ENCODE data around the gene WFDC9.
"Not testable (repeated sequence)": the region's sequence is repeated elsewhere in the genome, so short reads cannot be mapped to it uniquely, and the experiment has no call there.

WFDC9 gene

DNA sequence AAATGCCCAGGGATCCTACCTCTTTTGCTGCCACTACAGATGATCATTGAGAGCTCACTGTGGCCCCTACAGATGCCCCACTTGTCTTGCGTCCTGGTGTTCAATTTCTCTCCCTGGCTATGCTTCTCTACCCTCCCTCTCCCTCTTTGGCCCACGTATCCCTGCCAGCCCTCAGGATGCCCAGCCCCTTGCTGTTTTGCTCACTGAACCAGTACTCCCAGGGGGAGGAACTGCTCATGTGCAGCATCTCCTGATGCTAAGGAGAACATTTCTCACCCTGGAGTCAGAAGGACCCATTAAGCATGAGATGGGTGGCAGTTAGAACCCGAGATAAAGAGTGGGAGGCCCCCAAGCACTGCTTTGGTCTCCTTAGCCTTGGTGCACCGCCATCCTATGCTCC, at the start of gene WFDC9:
TSS of gene WFDC9 (minus strand) at position 101 of the 400 bp plus-strand sequence. CDS start 21,103 bp downstream, outside the sequence.
- no peak for DNase-seq

GRCh38 chr20:45679650-45680049, 48.6 kb upstream of the WFDC9 start:
- DNase-seq = no peak

DNA sequence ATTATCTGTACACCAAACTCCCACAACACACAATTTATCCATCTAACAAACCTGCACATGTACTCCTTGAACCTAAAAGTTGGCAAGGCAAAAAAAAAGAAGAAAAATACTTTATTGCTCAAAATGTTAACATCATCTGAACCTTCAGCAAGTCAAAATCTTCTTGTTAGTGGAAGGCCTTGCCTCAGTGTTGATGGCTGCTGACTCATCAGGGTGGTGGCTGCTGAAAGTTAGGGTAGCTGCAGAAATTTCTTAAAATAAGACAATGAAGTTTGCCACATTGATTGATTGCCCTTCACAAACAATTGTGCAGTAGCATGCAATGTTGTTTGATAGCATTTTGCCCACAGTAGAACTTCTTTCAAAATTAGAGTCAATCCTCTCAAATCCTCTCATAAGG, 41.7 kb upstream of the WFDC9 start:
- DNase-seq = no peak

DNA sequence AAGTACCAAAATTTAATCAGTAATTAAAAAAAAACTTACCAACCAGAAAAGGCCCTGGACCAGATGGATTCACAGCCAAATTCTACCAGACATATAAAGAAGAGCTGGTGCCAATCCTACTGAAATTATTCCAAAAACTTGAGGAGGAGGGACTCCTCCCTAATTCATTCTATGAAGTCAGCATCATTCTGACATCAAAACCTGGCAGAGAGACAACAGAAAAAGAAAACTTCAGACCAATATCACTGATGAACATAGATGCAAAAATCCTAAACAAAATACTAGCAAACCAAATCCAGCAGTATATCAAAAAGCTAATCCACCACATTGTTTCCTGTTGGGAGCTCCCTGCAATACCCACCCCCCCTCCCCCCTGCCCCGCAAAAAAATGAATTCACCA, 39.1 kb upstream of the WFDC9 start, which contains the start of gene WFDC11:
TSS of gene WFDC11 (minus strand) at position 101 of the 400 bp plus-strand sequence. CDS start 19,639 bp downstream, outside the sequence.
- no peak for DNase-seq

DNA sequence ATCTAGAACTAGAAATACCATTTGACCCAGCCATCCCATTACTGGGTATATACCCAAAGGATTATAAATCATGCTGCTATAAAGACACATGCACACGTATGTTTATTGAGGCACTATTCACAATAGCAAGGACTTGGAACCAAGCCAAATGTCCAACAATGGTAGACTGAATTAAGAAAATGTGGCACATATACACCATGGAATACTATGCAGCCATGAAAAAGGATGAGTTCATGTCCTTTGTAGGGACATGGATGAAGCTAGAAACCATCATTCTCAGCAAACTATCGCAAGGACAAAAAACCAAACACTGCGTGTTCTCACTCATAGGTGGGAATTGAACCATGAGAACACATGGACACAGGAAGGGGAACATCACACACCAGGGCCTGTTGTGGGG, 26.0 kb upstream of the WFDC9 start:
- DNase-seq = not testable (repeated sequence)

DNA sequence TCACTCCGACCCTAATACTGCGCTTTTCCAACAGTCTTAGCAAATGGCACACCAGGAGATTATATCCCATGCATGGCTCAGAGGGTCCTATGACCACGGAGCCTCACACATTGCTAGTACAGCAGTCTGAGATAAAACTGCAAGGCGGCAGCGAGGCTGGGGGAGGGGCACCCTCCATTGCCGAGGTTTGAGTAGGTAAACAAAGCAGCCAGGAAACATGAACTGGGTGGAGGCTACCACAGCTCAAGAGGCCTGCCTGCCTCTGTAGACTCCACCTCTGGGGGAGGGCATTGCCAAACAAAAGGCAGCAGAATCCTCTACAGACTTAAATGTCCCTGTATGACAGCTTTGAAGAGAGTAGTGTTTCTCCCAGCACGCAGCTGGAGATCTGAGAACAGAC, 20.6 kb upstream of the WFDC9 start:
- not testable (repeated sequence) for DNase-seq

DNA sequence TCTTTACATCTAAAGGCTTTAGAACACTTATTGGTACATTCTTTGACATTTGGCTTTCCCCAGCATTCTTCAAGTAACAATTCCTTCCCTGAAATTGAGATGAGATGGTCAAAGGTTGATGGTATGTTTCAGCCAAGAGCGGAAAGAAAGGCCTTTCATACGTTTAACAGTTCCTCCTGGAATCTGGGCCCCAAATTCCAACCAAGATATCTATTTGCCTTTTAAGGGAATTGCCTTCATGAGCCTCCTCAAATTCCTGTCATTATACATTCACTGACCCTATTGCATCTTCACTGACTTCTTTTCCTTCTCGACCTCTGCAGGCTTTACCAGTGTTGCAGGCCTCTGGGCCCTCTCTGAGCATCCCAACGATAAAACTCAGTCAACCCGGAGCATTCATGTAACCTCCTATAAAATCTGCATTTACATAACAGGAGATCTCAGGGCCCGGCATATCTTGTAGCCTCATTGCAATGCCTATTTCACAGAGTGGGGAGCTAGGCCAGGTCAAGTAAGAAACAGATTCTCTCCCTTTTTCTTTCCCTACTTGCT, 18.3 kb upstream of the WFDC9 start:
- no peak for DNase-seq

DNA sequence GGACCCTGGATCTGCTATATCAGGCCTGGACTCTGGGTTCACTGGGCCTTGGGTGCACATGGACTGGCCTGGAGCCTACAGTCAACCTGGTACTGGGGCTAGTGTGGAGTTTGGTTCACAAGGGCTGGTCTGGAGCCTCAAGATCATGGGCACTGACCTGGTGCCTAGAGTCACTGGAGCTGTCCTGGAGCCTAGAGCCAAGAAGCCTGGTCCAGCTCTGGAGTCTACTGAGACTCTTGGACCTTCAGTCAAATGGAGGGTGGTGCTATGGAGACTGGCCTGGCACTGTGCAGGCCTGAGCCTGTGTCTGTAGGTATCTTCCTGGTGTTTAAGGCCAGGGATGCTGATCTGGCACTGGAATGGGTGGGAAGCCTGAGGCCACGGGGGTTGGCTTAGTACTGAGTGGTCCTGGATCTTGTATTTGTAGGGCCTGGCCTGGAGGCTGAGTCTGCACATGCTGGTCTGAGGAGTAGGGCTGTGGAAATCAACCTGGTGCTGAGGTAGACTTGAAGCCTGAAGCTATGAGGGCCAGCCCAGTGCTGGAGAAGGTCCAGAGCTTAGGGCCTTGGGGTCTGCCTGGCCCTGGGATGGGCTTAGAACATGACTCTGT, 16.5 kb upstream of the WFDC9 start:
- no peak for DNase-seq

DNA sequence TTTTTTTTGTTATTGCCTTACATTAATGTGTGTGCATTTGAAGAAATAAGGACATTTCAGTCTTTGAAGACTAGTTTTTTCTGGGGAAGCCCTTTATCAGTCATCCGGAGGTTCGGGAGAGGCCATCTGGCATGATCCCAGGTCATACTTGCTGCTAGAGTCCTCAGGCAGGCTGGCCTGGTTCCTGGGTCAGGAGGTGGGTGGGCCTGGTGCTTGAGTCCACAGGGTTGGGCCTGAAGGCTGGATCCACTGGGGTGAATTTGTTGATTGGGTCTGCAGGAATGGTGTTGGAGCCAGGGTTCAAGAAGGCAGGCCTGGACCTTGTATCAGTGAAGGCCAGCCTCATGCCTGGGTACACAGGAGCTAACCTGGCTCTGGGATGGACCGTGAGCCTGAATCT, 15.8 kb upstream of the WFDC9 start:
- no peak for DNase-seq

DNA sequence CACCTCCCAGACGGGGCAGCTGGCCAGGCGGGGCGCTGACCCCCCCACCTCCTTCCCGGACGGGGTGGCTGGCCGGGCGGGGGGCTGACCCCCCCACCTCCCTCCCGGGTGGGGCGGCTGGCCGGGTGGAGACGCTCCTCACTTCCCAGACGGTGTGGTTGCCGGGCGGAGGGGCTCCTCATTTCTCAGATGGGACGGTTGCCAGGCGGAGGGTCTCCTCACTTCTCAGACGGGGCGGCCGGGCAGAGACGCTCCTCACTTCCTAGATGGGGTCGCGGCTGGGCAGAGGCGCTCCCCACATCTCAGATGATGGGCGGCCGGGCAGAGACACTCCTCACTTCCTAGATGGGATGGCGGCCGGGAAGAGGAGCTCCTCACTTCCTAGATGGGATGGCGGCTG, 14.8 kb upstream of the WFDC9 start:
- DNase-seq = not testable (repeated sequence)

- not testable (repeated sequence) for DNase-seq
Measured at GRCh38 chr20:45641076-45641475, 10.0 kb upstream of the WFDC9 start.

GRCh38 chr20:45639687-45640086, 8.6 kb upstream of the WFDC9 start:
- no peak for DNase-seq

- DNase-seq = no peak
Measured at GRCh38 chr20:45636513-45636912, 5.4 kb upstream of the WFDC9 start.

DNA sequence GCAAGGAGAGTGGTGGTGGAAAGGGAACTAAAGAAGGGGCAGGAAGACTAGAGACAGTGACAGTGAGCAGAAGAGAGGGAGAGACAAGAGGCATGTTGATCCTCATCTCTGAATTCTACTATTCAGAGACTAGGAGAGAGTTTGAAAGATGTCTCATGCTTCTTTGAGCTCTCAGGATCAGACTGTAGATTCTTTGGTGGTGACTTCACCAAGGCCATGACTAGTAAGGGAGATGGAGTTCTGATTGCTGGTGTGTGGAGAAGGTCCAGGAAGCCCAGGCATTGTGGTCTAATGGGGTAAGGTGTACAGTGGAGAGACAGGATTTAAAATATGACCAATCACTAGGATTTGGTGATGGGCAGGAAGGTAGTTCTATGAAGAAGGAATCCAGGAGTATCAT, 713 bp downstream of the WFDC9 start:
- DNase-seq = no peak

GRCh38 chr20:45629496-45630100, 1.5 kb downstream of the WFDC9 start, which contains the start of gene WFDC10A:
TSS of gene WFDC10A (plus strand) at chr20:45629739. CDS start at chr20:45629814, 75 bp downstream.
- DNase-seq = no peak

DNA sequence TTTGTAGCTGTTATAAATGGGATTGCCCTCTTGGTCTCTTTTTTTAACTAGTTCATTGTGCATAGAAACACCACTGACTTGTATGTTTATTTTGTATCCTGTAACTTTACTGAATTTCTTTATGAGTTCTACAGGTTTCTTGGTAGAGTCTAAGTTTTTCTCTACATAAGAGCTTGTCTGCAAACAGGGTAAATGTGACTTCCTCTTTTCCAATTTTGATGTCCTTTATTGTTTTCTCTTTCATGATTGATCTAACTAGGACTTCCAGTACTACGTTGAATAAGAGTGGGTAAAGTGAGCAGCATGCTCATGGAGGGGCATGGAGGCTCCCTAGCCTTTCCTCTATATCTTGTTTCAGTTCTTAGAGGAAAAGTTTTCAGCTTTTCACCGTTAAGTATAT, 4.5 kb downstream of the WFDC9 start:
- DNase-seq = no peak

DNA sequence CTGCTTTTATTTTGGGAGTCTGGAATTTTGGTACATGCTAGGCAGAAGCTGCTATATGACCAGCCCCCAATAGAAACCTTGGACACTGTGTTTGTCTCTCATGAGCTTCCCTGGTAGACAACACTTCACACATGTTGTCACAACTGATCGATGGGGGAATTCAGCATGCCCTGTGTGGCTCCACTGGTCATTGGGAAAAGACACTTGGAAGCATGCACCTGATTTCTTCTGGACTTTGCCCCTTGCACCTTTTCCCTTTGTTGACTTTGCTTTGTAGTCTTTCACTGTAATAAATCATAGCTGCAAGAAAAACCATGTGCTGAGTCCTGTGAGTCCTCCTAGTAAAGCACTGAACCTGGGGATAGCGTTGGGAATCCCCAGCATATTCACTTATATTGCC, 9.5 kb downstream of the WFDC9 start:
- DNase-seq = no peak

- DNase-seq = no peak
Measured at GRCh38 chr20:45617591-45617990, 13.5 kb downstream of the WFDC9 start.

DNA sequence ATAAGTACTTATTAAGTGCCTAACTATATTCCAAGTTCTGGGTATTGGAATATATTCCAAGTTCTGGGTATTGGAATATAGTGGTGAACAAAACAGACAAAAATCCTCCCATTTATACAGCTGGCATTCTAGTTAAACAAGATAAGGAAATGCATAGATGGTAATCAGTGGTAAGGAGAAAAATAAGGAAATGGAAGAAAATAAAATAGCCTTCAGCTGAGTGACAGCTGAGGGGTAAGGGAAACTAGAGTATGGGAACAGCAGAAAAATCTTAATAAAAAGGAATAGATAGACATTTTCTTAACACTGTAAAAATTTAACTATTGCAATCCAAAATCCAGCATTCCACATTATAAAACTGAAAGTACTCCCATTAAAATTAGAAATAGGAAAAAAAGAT, 18.8 kb downstream of the WFDC9 start:
- no peak for DNase-seq

DNA sequence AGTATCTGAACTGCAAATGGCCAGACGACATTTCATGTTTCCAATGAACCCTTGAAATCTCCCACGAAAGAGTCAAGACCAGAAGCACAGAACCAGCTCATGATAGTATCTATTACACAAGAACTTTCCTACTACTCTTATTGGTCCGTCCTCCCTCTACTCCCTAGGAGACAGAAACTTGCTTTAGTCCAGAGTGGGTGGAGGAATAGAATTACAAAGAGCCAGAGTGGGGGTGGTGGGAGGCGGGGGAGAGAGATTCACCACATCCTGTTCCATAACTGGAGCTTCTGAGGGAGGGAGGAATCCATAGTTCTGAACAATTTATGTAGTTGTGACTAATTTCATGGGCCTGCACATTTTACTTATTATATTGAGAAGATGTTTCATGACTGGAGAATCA, 20.0 kb downstream of the WFDC9 start:
- DNase-seq = no peak

DNA sequence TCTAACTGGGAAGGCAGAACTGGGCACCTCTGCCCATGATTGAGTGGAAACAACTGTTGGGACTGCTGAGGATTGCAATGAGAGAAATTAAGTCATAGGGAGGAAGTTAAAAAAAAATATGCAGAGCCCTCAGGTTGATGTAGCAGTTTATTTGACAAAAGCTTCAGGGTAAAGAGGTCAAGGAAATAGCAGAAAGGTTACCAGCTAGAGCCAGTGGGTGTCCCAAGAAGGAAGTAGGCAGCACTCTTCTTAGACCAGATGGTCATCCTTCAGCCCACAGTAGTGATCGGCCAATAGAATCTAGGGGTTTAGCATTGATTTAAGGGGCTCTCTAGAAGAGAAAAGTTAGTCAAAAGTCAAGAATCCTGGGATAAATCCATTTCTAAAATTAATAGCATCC, 23.3 kb downstream of the WFDC9 start:
- no peak for DNase-seq

DNA sequence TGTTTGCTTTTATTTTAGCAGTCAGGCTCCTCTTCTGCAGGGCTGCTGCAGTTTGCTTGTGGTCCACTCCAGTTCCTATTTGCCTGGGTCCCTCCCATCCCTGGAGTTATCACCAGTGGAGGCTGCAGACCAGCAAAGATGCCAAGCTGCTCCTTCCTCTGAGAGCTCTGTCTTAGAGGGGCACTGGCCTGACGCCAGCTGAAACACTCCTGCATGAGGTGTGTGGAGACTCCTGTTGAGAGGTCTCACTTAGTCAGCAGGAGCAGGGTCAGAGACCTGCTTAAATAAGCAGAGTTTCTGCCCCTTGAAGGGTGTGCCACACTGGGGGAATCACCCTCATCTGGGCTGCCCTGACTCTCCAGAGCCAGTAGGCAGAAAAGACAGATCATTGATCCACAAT, 35.8 kb downstream of the WFDC9 start:
- no peak for DNase-seq

- DNase-seq = no peak
Measured at GRCh38 chr20:45593498-45593897, 37.6 kb downstream of the WFDC9 start.

- no peak for DNase-seq
Measured at GRCh38 chr20:45592574-45593189, 38.4 kb downstream of the WFDC9 start.
